Liver (tissue), 9 donors: ENCODE measurements around the gene CFAP61. TPM values are rescaled to one million over a fixed set of nuclear protein-coding genes. Genes with fewer than 3 reads are reported as not detected.

Experiments used
- DNase-seq: peaks from one replicate; pipeline ENCODE4 v3.0.0-alpha.2; 2017; ENCODE audit warnings: low spot score
- H3K27ac ChIP-seq, 2 donors: one replicate each; pipeline ENCODE4 v1.7.0; 2013; ENCODE audit warnings: inconsistent platforms in 2 of 2, low read length in 2 of 2, control low read depth in 1 of 2, low read depth in 1 of 2, mild to moderate bottlenecking in 1 of 2
- H3K27me3 ChIP-seq, 4 donors: one replicate each; pipeline versions ENCODE4 v1.6.1 to v1.7.0; 2013; ENCODE audit warnings: low read length in 3 of 4, inconsistent platforms in 1 of 4, mild to moderate bottlenecking in 1 of 4, moderate library complexity in 1 of 4; ENCODE audit not compliant: control insufficient read depth in 4 of 4, insufficient read depth in 4 of 4
- H3K36me3 ChIP-seq, 4 donors: one replicate each; pipeline versions ENCODE4 v1.6.1 to v1.7.0; 2013; ENCODE audit warnings: low read length in 3 of 4, mild to moderate bottlenecking in 3 of 4, low read depth in 1 of 4, moderate library complexity in 1 of 4; ENCODE audit not compliant: control insufficient read depth in 4 of 4, insufficient read depth in 3 of 4
- H3K4me1 ChIP-seq, 4 donors: one replicate each; pipeline versions ENCODE4 v1.6.1 to v1.7.0; 2013; ENCODE audit warnings: low read length in 3 of 4, mild to moderate bottlenecking in 3 of 4, moderate library complexity in 1 of 4; ENCODE audit not compliant: control insufficient read depth in 4 of 4, insufficient read depth in 4 of 4
- H3K4me3 ChIP-seq, 3 donors: one replicate each; pipeline versions ENCODE4 v1.6.1 to v1.7.0; 2013; ENCODE audit warnings: low read length in 3 of 3, control low read depth in 1 of 3, low read depth in 1 of 3, mild to moderate bottlenecking in 1 of 3
- H3K9ac ChIP-seq, 2 donors: one replicate each; pipeline ENCODE4 v1.7.0; 2013; ENCODE audit warnings: low read length in 2 of 2, mild to moderate bottlenecking in 2 of 2, moderate library complexity in 2 of 2, control low read depth in 1 of 2, low read depth in 1 of 2
- H3K9me3 ChIP-seq, 4 donors: one replicate each; pipeline versions ENCODE4 v1.6.1 to v1.7.0; 2013; ENCODE audit warnings: low read length in 3 of 4; ENCODE audit not compliant: control insufficient read depth in 4 of 4
- ATF3 ChIP-seq: IDR thresholded peaks from 2 replicates; pipeline ENCODE4 v1.6.1; 2016; ENCODE audit warnings: antibody characterized with exemption
- CTCF ChIP-seq: fragments of 150-350 bp; IDR thresholded peaks from 2 replicates; pipeline ENCODE4 v1.5.1; 2017; ENCODE audit warnings: improper control_type of control experiment, low read depth, low read length; ENCODE audit not compliant: missing input control
- EGR1 ChIP-seq, 2 donors: IDR thresholded peaks; 2 replicates each; pipeline ENCODE4 v1.6.1; 2016 to 2018; ENCODE audit warnings: antibody characterized with exemption in 2 of 2, low read depth in 2 of 2
- FOXA1 ChIP-seq: IDR thresholded peaks from 2 replicates; pipeline ENCODE4 v1.6.1; 2016; ENCODE audit warnings: antibody characterized with exemption
- FOXA2 ChIP-seq: IDR thresholded peaks from 2 replicates; pipeline ENCODE4 v1.6.1; 2016; ENCODE audit warnings: antibody characterized with exemption
- HNF4A ChIP-seq, 2 donors: conservative IDR thresholded peaks; 2 replicates each; pipeline ENCODE4 v1.6.1; 2016; ENCODE audit warnings: antibody characterized with exemption in 2 of 2, mild to moderate bottlenecking in 2 of 2
- HNF4G ChIP-seq: IDR thresholded peaks from 2 replicates; pipeline ENCODE4 v1.6.1; 2016; ENCODE audit warnings: antibody characterized with exemption
- JUND ChIP-seq, 2 donors: IDR thresholded peaks; 2 replicates each; pipeline ENCODE4 v1.6.1; 2016; ENCODE audit warnings: antibody characterized with exemption in 2 of 2
- MAX ChIP-seq: IDR thresholded peaks from 2 replicates; pipeline ENCODE4 v1.6.1; 2016; ENCODE audit warnings: antibody characterized with exemption
- NR2F2 ChIP-seq: IDR thresholded peaks from 2 replicates; pipeline ENCODE4 v1.6.1; 2016; ENCODE audit warnings: antibody characterized with exemption
- RAD21 ChIP-seq, 2 donors: IDR thresholded peaks; 2 replicates each; pipeline ENCODE4 v1.6.1; 2016; ENCODE audit warnings: antibody characterized with exemption in 2 of 2, mild to moderate bottlenecking in 2 of 2
- REST ChIP-seq: IDR thresholded peaks from 2 replicates; pipeline ENCODE4 v1.6.1; 2016; ENCODE audit warnings: antibody characterized with exemption, mild to moderate bottlenecking
- RXRA ChIP-seq, 2 donors: IDR thresholded peaks; 2 replicates each; pipeline ENCODE4 v1.6.1; 2017 to 2018; ENCODE audit warnings: antibody characterized with exemption in 2 of 2, mild to moderate bottlenecking in 1 of 2
- SP1 ChIP-seq: IDR thresholded peaks from 2 replicates; pipeline ENCODE4 v1.6.1; 2018; ENCODE audit warnings: antibody characterized with exemption, mild to moderate bottlenecking
- TAF1 ChIP-seq: conservative IDR thresholded peaks from 2 replicates; pipeline ENCODE4 v1.6.1; 2016; ENCODE audit warnings: antibody characterized with exemption, mild to moderate bottlenecking
- YY1 ChIP-seq: IDR thresholded peaks from 2 replicates; pipeline ENCODE4 v1.6.1; 2016; ENCODE audit warnings: antibody characterized with exemption, mild to moderate bottlenecking
- WGBS: extraction: QIAGEN DNeasy Blood & Tissue Kit; methylation state at CpG from one replicate; pipeline ENCODE4 v1.1.7; 2013; 5-methylcytosine and 5-hydroxymethylcytosine counted together
- polyA plus RNA-seq, 2 donors: library from polyadenylated mRNA; stranded (reverse) in 1 of 2; unstranded in 1 of 2; fragments of 200-250 nt in 1 of 2; fragments of >200 nt in 1 of 2; fragmentation: Nextera tagmentation in 1 of 2; extraction: Ambion mirVana in 1 of 2; gene quantifications; one replicate each; pipeline versions ENCODE4 v1.2.1 to v1.2.3, GENCODE V29; 2013 to 2015
- total RNA-seq, 2 donors: library from RNA; depleted of rRNA; stranded (reverse); fragments of >200 nt; gene quantifications; one replicate each; pipeline ENCODE4 v1.2.3, GENCODE V29; 2014
- donor health status: healthy.
- donor health status: healthy.
- donor health status: healthy.
- donor health status: healthy.
- donor health status: healthy.

CFAP61 gene
- total and polyA plus RNA-seq, 4 donors, result 0.05 TPM; not detected in 3

GRCh38 chr20:20331817-20332216, 279.5 kb downstream of the CFAP61 start:
- no peak overlapping the region for H3K27ac ChIP-seq
- 89% methylated on average over 2 of the region's 2 CpGs for WGBS
- no peak overlapping the region for H3K4me3 ChIP-seq
- no peaks in the 10 kb centered on the region for H3K27me3 ChIP-seq
- no peaks in the 10 kb centered on the region for H3K4me1 ChIP-seq
- no peak for DNase-seq
- H3K9ac ChIP-seq, result no peak overlapping the region
- H3K36me3 ChIP-seq, result no peaks in the 10 kb centered on the region
- TF ChIP-seq ATF3 (no peak), JUND (IDR thresholded peaks at IDR 0.05) (no peak), YY1 (no peak), CTCF (no peak), FOXA1 (no peak)
- peaks cover 0 to 3% (median 0%) of the 10 kb centered on the region in 4 donors for H3K9me3 ChIP-seq

- Histone ChIP-seq H3K4me1 (no peaks in the 10 kb centered on the region), H3K27ac (no peak overlapping the region), H3K9ac (no peak overlapping the region), H3K9me3 (peaks cover 0 to 3% (median 0%) of the 10 kb centered on the region in 4 donors), H3K36me3 (no peaks in the 10 kb centered on the region), H3K4me3 (no peak overlapping the region), H3K27me3 (no peaks in the 10 kb centered on the region)
- TF ChIP-seq ATF3 (no peak), SP1 (no peak), RXRA (IDR thresholded peaks at IDR 0.05) (no peak), HNF4A (conservative IDR thresholded peaks at IDR 0.05) (no peak), NR2F2 (no peak), RAD21 (IDR thresholded peaks at IDR 0.05) (no peak), HNF4G (no peak), FOXA2 (no peak)
- DNase-seq, result no peak
- WGBS, result 76% methylated on average over 6 of the region's 6 CpGs
Observed at GRCh38 chr20:20333866-20334265, 281.5 kb downstream of the CFAP61 start.

- no peak overlapping the region for H3K4me3 ChIP-seq
- H3K9me3 ChIP-seq, result peaks cover 0 to 3% (median 0%) of the 10 kb centered on the region in 4 donors
- no peaks in the 10 kb centered on the region for H3K27me3 ChIP-seq
- DNase-seq, result no peak
- no peak overlapping the region for H3K27ac ChIP-seq
- H3K9ac ChIP-seq, result no peak overlapping the region
- TF ChIP-seq HNF4A (conservative IDR thresholded peaks at IDR 0.05), result no peak
- TF ChIP-seq CTCF, result no peak
- TF ChIP-seq REST, result no peak
- no peak for TF ChIP-seq EGR1 (IDR thresholded peaks at IDR 0.05; ENCODE audit: low read depth in 2 of 2)
- TF ChIP-seq TAF1, result no peak
- no peak for TF ChIP-seq YY1
- no peak for TF ChIP-seq SP1
- no peak for TF ChIP-seq MAX
- no peak for TF ChIP-seq ATF3
- no peak for TF ChIP-seq FOXA2
- TF ChIP-seq RXRA (IDR thresholded peaks at IDR 0.05), result no peak
- TF ChIP-seq HNF4G, result no peak
- no peak for TF ChIP-seq JUND (IDR thresholded peaks at IDR 0.05)
- H3K4me1 ChIP-seq, result no peaks in the 10 kb centered on the region
- WGBS, result 55% methylated on average over 5 of the region's 5 CpGs
- H3K36me3 ChIP-seq, result no peaks in the 10 kb centered on the region
Observed at GRCh38 chr20:20334489-20334888, 282.2 kb downstream of the CFAP61 start.
